HG02623 (cell line): ENCODE data around the gene IFTAP.

Experiments
- ATAC-seq: cut with Tn5 transposase; IDR thresholded peaks from one replicate; pipeline ENCODE4 v1.9.1; 2021; ENCODE audit warnings: moderate library complexity; ENCODE audit not compliant: unreplicated experiment

Gene IFTAP

GRCh38 chr11:36596880-36597279 is 2.6 kb downstream of the IFTAP start:
- ATAC-seq, result no peak

DNA sequence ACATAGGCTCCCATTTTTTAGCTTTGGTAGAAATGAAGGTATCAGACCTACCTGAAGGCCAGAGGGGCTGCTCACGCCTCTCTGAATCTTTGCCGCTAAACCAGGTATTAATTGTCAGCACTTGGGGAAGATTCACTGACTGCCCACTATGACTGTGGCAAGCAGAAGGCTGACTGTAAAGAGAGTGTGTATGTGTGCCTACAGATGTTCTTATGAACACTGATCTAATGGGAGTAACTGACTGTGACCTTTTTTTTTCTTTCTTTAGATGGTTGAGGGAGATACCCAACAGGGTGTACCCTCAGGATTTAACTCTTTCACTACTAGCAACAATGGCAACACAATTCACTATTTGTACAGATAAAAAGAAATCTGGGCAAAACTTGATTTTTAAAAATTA is 3.7 kb downstream of the IFTAP start, which contains the start of gene RAG2:
RAG2 (minus strand) TSS at position 186 of the 400 bp plus-strand sequence. CDS start 4,068 bp downstream, outside the sequence.
- ATAC-seq, result no peak

GRCh38 chr11:36600180-36600579 is 5.9 kb downstream of the IFTAP start:
- ATAC-seq, result no peak

DNA sequence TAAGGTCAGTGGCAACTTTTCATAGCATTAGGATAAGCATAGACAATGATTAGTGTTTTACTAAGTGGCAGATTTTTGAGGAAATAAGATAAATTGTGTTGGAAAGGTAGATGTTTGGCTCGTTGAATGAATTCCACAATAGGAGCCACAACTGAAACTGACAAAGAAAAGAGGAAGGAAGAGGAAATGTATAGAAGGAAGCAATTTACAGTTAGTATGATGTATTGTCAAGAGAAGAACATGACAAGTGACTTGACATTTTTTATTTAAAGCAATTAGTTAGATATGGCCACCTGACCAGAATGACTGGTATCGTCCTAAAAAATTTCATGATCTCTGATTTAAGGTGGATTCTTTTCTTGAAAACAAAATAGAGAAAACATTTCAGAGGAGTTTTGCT is 6.9 kb downstream of the IFTAP start:
- ATAC-seq, result no peak

- no peak for ATAC-seq
Observed at GRCh38 chr11:36602135-36602534, 7.8 kb downstream of the IFTAP start.

GRCh38 chr11:36605221-36606216 is 11.2 kb downstream of the IFTAP start:
- no peak for ATAC-seq

DNA sequence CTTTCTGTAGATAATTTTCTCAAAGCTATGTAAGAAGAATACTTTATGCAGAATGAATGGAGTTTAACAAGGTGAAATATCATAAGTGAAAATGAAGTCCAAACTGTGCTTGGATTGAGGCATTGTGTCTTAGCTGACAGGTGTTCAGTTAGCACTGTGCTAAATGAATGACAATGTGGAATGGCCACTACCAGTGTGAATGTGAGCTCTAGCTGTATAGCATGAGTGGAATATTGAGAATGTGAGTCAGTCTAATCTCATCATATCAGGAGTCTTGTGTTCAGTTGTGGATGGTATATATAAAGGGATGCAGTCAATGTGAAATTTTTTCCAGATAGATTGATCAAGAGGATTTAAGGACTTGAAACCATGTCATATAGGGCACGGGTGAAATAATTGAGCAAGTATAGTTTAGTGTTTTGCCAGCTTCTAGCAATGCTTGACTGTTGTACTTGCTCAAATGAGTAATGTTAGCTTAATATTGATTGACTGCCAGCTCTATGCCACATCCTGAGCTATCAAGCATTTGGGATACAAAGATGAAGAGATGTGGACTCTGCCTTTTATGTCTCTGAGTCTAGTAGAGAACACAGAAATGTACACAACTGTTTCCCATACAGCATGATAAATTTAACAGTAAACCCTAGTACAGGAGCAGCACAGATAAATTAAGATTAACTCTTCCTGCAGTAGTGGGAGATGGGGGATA is 14.3 kb downstream of the IFTAP start:
- no peak for ATAC-seq

GRCh38 chr11:36609383-36609782 is 15.1 kb downstream of the IFTAP start:
- ATAC-seq, result no peak

- no peak for ATAC-seq
Observed at GRCh38 chr11:36615826-36616225, 21.5 kb downstream of the IFTAP start.

DNA sequence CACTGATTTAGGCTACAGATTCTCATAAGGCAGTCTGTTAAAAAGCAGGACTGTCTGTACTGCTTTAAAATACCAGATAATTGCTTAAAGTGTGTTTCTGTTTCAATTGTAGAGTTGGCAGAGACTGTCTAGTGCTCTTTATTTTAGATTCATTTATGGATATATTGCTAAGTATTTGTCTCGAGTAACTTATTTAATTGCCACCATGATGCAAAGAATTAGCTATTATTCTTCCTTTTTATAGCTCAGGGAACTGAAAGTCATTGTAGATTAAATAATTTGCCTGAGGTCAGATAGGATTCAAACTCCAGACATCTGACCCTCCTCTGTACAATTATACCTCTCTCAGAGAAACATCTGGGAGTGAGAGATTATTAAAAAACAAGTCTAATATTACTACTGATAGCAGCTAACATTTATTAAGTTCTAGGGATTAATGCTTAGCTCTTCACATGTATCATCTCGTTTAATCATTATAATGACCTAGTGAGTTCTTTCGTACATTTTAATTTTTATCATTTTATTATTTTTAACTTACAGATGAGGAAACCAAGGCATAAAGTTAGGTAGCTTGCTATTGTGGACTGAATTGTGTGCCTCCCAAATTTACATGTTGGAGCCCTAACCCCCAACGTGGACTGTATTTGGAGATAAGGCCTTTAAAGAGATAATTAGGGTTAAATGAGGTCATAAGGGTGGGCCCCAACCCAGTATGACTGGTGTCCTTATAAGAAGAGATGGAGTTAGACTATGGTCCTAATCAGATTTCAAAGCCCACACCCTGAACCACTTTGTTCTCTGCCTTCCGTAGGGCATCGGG is 23.5 kb downstream of the IFTAP start:
- no peak for ATAC-seq

DNA sequence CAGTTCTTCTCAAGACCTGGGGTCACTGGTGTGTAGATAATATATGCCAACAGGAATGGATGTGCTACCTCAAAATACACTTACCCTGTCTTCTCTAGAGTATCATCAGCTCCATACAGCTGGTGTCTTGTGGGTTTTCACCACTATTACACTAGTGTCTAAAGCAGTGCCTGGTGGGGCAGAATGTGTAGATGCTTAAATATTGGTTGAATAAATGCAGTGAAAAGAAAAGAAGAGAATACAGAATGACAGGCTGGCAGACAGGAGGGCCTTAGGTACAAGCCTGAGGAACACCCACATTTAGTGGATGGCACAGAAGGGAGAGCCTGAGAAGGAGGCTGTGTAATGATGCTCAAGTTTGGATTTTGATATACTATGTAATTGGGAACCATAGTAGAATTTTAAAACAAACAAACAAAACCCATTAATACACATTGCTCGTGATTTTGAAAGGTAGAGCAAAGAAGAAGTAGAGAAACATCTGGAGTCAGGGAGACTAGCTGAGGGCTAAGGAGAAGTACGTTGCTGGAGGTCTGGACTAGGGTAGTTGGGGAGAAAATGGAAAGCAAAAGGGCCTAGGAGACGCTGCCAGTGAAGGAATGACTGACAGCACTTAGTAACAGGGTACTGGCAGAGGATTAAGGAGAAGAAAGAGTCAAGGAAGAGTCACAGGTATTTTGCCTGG is 24.2 kb downstream of the IFTAP start:
- ATAC-seq, result no peak

DNA sequence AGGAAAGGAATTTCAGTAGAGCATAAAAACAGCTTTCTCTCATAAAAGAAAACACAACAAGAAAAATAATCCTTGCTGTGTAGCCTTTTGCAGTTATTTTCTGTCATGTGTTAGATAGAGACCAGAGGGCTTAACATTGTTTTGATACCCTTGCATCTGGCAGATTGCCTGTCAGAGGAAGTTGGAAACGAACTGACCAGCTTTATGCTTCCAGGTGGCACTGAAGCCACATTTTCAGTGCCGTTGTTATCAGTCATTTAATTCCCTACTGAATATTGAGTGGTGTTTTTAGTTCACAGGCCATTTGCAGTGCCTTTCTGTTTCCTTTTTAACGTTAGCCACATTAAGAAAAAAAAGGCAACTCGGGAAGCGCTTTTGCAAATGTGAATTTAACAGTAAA is 25.2 kb downstream of the IFTAP start:
- no peak for ATAC-seq

- ATAC-seq, result no peak
Observed at GRCh38 chr11:36620246-36620645, 25.9 kb downstream of the IFTAP start.

GRCh38 chr11:36622431-36623136 is 28.3 kb downstream of the IFTAP start:
- peak; percentile 51 for ATAC-seq

- no peak for ATAC-seq
Observed at GRCh38 chr11:36623494-36623893, 29.2 kb downstream of the IFTAP start.

GRCh38 chr11:36627006-36627405 is 32.7 kb downstream of the IFTAP start:
- ATAC-seq, result no peak

GRCh38 chr11:36627471-36627870 is 33.2 kb downstream of the IFTAP start:
- ATAC-seq, result no peak

- ATAC-seq, result no peak
Observed at GRCh38 chr11:36628141-36628540, 33.8 kb downstream of the IFTAP start.

DNA sequence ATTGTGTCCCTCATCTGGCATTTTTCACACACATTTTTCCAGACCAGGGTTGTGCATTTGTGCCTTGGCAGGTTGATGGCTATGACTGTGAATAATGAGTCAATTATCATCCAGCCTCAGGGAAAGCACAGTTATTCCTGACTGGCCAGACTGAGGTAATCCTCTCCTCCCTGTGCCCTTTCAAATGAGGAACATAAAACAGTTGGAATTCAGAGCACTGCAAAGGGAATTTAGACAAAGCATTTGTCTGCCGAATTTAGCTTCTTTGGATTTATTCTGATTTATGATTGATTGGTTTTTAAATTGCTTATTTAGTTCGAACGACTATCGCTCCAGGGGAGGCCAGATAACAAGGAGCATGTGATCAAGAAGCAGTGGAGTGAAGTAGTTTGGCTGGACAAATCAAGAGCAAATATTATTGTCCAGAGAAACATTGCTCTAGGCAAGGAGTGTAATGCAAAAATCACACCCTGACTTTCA is 34.5 kb downstream of the IFTAP start:
- no peak for ATAC-seq

- no peak for ATAC-seq
Observed at GRCh38 chr11:36631774-36632173, 37.5 kb downstream of the IFTAP start.
